ENCODE results near the gene ZMAT5.

The ZMAT5 gene

GRCh38 chr22:29692327-29692640 lies 74.5 kb downstream of the ZMAT5 start:
- Histone ChIP-seq H3K4me3 (ENCODE audit: low read depth, low read length) (no peak overlapping the region), H2AFZ (no peak overlapping the region), H3K4me1 (peaks cover 19% of the 10 kb centered on the region), H3K27me3 (ENCODE audit: control insufficient read depth, insufficient read depth, low read length) (no peaks in the 10 kb centered on the region), H3K27ac (no peak overlapping the region), H3K4me2 (ENCODE audit: low read length) (no peak overlapping the region), H3K36me3 (ENCODE audit: control insufficient read depth, insufficient read depth, low read length) (no peaks in the 10 kb centered on the region), H3K9ac (no peak overlapping the region), H3K9me3 (ENCODE audit: control insufficient read depth, low read length) (no peaks in the 10 kb centered on the region), H3K79me2 (no peaks in the 10 kb centered on the region)
- TF ChIP-seq CTCF (IDR thresholded peaks at IDR 0.05), result no peak

- no peak overlapping the region for H3K4me2 ChIP-seq (ENCODE audit: low read length)
- no peak for TF ChIP-seq CTCF (IDR thresholded peaks at IDR 0.05)
- no peak overlapping the region for H3K4me3 ChIP-seq (ENCODE audit: low read depth, low read length)
- H2AFZ ChIP-seq, result no peak overlapping the region
- no peaks in the 10 kb centered on the region for H3K79me2 ChIP-seq
- H3K27me3 ChIP-seq (ENCODE audit: control insufficient read depth, insufficient read depth, low read length), result no peaks in the 10 kb centered on the region
- H3K27ac ChIP-seq, result no peak overlapping the region
- H3K4me1 ChIP-seq, result peaks cover 19% of the 10 kb centered on the region
- no peak overlapping the region for H3K9ac ChIP-seq
- no peaks in the 10 kb centered on the region for H3K36me3 ChIP-seq (ENCODE audit: control insufficient read depth, insufficient read depth, low read length)
- no peaks in the 10 kb centered on the region for H3K9me3 ChIP-seq (ENCODE audit: control insufficient read depth, low read length)
These were observed 75.0 kb downstream of the ZMAT5 start for GRCh38 chr22:29691636-29692326.

- peaks cover 19% of the 10 kb centered on the region for H3K4me1 ChIP-seq
These were observed 76.3 kb downstream of the ZMAT5 start for GRCh38 chr22:29690476-29690875.

GRCh38 chr22:29689880-29690213 lies 77.0 kb downstream of the ZMAT5 start:
- peak; percentile 56 for TF ChIP-seq CTCF (IDR thresholded peaks at IDR 0.05)
- Histone ChIP-seq H3K4me1 (peaks cover 19% of the 10 kb centered on the region), H3K36me3 (ENCODE audit: control insufficient read depth, insufficient read depth, low read length) (no peaks in the 10 kb centered on the region)

More at GRCh38 chr22:29690476-29690875, 76.3 kb downstream of the ZMAT5 start:
- no peak overlapping the region for H3K4me3 ChIP-seq (ENCODE audit: low read depth, low read length)
- H3K27ac ChIP-seq, result peak overlapping the region; percentile 71
- TF ChIP-seq CTCF (IDR thresholded peaks at IDR 0.05), result no peak
- no peaks in the 10 kb centered on the region for H3K79me2 ChIP-seq
- no peaks in the 10 kb centered on the region for H3K27me3 ChIP-seq (ENCODE audit: control insufficient read depth, insufficient read depth, low read length)
- peak overlapping the region; percentile 29 for H3K4me2 ChIP-seq (ENCODE audit: low read length)
- no peak overlapping the region for H2AFZ ChIP-seq
- H3K9me3 ChIP-seq (ENCODE audit: control insufficient read depth, low read length), result no peaks in the 10 kb centered on the region
- H3K36me3 ChIP-seq (ENCODE audit: control insufficient read depth, insufficient read depth, low read length), result no peaks in the 10 kb centered on the region
- no peak overlapping the region for H3K9ac ChIP-seq

GRCh38 chr22:29689206-29689879 lies 77.5 kb downstream of the ZMAT5 start:
- H3K4me2 ChIP-seq (ENCODE audit: low read length), result no peak overlapping the region
- no peaks in the 10 kb centered on the region for H3K36me3 ChIP-seq (ENCODE audit: control insufficient read depth, insufficient read depth, low read length)
- no peak overlapping the region for H3K4me3 ChIP-seq (ENCODE audit: low read depth, low read length)
- H3K27ac ChIP-seq, result peak overlapping the region; percentile 11
- H3K27me3 ChIP-seq (ENCODE audit: control insufficient read depth, insufficient read depth, low read length), result no peaks in the 10 kb centered on the region
- no peak overlapping the region for H3K9ac ChIP-seq
- no peaks in the 10 kb centered on the region for H3K79me2 ChIP-seq
- no peaks in the 10 kb centered on the region for H3K9me3 ChIP-seq (ENCODE audit: control insufficient read depth, low read length)
- peaks cover 22% of the 10 kb centered on the region for H3K4me1 ChIP-seq
- TF ChIP-seq CTCF (IDR thresholded peaks at IDR 0.05), result no peak
- no peak overlapping the region for H2AFZ ChIP-seq

More at GRCh38 chr22:29689880-29690213, 77.0 kb downstream of the ZMAT5 start:
- no peak overlapping the region for H2AFZ ChIP-seq
- H3K4me2 ChIP-seq (ENCODE audit: low read length), result no peak overlapping the region
- H3K4me3 ChIP-seq (ENCODE audit: low read depth, low read length), result no peak overlapping the region
- H3K27ac ChIP-seq, result peak overlapping the region; percentile 71
- no peak overlapping the region for H3K9ac ChIP-seq
- H3K79me2 ChIP-seq, result no peaks in the 10 kb centered on the region
- H3K9me3 ChIP-seq (ENCODE audit: control insufficient read depth, low read length), result no peaks in the 10 kb centered on the region
- no peaks in the 10 kb centered on the region for H3K27me3 ChIP-seq (ENCODE audit: control insufficient read depth, insufficient read depth, low read length)

All from parathyroid adenoma (tissue), 2 donors.